GM18873 (cell line): ENCODE measurements around the gene NELFCD.
A peak's percentile ranks its signal among the peaks of the same experiment; 100 is the strongest.

Source experiments
- ATAC-seq: cut with Tn5 transposase; IDR thresholded peaks from one replicate; pipeline ENCODE4 v1.9.1; 2021; ENCODE audit warnings: mild to moderate bottlenecking, moderate library complexity, moderate number of reproducible peaks; ENCODE audit not compliant: unreplicated experiment, low FRiP score

Gene NELFCD

DNA sequence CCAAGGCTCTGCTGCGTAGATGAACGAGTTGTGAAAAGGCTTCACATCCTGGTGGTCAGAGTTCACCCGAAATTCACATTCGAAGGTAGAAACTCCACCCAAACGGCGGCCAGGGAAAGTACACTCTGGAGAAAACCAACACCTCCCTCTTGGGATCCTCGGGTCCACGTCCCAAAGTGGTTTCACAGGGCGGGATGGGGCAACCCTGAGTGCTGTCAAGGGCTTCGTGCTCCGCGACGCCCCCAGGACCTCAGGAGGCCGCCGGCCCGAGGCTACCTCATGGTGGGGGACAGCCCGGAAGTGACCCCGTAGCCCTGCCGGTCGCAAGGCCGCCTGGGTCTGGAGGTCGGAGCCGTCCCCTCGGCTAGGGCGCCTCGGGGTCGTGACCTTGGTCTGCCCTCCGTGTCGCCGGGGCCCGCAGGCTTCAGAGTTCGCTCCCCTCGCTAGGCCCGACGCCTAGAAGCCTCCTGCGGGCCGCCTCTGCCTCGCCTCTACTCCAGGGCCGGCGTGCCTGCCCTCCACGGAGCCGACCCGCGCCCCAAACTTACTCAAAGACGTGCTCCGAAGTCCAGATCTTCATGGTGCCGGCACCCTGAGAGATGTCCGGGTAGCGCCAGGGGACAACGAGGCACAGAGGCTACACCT, 61.2 kb downstream of the NELFCD start, which contains the start of gene PRELID3B:
PRELID3B (minus strand) TSS at position 636 of the 645 bp plus-strand sequence; CDS start at position 580, 56 bp downstream.
- peak; percentile 23 for ATAC-seq

DNA sequence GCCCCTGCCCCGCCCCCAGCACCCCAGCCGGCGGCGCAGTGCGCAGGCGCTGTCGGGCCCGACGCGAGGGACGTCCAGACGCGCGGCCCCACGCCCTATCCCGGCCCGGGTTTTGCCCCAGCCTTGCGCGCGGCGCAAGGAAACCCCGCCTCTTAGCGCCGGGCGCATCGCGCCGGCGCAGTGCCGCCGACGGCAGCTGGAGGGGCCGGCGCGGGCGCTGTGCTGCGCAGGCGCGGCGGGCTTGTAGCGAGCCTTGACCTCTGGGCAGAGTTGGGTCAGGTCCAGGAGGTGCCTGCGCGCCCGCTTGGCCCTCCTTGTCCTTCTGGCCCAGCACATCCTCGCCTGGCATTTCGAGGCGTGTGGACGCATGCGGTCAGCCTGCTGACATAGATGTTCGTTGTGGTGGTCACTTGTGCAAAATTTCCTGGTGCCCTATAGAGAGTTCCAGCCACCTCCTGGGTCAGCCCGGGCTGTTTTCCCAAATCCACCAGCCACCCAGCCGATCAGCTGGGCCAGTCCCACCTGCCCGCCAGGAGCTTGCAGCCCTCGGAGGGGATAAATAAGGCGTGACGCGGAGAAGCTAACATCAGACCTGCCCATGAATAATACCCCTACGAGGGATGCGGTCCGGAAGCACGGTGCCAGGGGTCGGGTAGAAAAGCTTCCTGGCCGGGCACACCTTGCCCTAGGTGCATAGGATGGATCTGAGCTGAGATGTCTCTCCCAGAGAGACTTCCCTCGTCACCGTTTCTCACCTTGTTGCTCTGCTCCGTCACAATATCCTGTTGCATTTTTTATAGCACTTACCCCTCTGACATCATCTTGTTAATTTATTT, 62.0 kb downstream of the NELFCD start:
- peak; percentile 81 for ATAC-seq

- no peak for ATAC-seq
These were observed 62.6 kb downstream of the NELFCD start for GRCh38 chr20:59043698-59044097.

GRCh38 chr20:59044295-59044694, 63.2 kb downstream of the NELFCD start:
- no peak for ATAC-seq
